ENCODE measurements around the gene ZDHHC14.
"Not testable (repeated sequence)": the region's sequence is repeated elsewhere in the genome, so short reads cannot be mapped to it uniquely, and the experiment has no call there.

ZDHHC14 gene

DNA sequence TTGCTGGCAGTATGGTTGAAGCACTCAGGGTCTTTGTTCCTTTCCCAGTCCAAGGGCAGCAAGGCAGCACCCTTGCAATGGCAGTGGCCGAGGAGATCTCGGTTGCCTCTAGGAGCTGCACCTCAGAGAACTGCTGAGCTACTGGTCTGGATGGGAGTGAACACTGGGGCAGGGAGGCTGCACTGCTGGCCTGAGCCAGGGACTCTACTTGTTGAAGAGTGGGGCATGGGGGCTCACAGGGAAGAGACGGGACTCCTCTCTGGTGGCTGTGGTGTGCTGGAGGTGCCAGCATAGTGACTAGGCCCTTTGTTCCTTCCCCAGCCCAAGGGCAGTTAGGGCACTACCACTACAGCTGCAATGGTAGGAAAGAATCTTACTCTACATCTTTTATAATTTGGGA is 203.0 kb downstream of the ZDHHC14 start:
- no peak for DNase-seq

DNA sequence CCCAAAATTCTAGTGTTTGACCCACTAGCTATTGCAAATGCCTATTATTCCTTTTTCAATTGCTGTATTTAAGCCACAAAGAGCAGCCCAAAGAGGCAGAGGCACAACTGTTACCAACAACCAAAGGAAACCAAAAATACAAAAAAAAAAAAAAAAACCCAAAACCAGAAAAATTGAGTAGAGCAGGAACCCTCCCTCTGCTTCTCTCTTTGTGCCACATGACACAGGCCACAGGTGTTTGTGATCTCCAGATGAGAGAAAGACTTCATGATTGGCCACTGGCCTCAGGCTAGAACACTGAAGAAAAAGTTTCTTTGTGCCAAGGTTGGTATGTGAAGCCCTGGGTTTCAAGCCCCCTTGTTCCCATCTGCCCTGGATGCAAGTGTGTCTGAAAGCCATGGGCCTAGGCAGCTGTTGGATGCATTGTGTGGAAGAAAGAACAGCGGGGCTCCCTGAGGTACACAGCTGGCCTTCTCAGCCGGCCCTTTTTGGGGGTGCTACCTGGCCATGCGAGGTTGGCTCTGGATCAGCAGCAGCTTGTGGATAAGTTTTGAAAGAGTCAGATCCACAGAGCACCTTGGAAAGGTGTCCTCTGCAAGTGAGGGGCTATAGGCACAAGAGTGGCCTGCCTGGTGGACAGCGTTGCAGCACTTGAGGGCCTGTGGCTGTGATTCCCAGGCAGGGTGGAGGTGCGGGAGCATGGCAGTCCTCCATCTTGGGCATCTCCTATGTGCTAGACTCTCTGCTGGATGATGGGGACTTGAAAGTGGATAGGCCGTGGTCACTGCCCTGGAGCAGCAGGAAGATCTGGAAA is 204.5 kb downstream of the ZDHHC14 start:
- no peak for DNase-seq

DNA sequence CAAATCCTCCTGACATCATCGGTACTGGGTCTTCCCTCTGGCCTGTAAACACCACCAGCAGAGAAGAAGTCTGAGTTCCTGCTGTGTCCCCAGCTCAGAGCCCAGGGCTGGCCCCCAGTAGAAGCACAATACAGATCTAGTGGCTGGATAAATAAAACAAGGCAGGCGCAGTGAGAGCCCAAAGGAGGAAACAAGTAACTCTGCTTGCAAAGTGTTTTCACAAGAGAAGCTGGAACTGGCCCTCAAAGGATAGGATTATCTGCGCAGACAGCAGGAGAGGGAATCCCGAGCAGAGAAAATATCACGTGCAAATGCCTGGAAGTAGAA is 205.1 kb downstream of the ZDHHC14 start:
- DNase-seq, result no peak

DNA sequence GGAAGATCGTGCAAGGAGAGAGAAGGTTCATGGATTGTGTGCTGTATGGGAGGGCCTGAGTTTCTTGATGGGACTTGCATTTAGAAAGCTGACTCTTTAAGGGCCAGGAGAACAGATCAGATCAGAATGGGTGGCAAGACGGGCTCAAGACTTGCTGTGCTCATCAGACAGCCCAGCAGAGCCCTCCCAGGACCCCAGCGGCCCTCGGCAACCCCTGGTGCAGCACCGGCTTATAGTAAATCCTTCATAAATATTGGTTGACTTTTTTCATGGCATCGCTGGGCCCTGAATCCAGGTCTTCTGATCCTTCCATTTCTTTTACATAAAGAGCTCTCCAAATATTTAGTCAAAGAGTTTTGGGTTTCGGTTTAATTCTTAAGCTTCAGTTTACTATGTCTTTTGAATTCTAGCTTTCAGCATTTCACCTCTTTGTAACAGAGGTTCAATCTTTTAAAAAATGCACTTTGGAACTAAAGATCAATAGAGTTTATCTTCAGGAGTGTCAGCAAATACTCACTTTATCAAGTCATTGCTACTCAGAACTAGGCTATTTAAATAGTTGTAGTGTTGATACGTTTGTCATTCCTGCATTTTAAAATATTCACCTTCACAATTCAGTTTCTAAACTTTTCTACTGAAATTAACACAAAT is 205.6 kb downstream of the ZDHHC14 start:
- no peak for DNase-seq

DNA sequence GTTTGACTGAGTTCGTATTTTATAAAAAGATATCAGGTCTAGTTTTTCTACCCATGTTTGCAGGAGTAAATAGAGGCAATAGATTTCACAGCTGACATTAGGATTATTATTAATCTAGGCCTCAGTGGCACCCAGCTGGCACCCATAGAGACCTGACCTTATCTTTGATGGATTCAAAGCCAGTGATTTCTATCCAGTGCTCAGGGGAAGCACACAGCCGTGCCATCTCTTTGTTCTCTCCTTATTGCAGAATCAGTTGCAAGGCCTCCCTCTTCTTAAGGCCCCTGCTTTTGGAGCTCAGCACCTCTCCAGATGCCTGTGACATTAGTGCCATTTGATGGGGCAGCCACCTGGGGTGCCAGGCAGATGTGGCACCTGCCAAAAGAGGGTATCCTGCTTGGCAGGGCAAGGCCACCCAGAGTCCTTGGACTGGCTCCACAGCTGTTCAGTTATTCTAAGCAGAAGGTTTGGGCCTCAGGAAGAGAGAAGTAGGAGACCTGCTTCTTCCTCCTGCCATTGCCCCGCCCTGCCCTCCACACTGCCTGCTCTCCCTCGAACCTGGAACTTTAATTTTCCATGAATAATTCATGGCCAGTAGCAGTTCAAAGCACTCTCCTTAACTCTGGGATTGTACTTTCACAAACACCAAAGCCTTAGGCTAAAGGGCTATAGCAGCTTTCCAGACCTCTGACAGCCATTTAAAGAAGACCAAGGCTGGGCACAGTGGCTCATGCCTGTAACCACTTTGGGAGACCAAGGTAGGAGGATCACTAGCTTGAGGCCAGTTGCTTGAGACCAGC is 206.3 kb downstream of the ZDHHC14 start:
- DNase-seq, result no peak

DNA sequence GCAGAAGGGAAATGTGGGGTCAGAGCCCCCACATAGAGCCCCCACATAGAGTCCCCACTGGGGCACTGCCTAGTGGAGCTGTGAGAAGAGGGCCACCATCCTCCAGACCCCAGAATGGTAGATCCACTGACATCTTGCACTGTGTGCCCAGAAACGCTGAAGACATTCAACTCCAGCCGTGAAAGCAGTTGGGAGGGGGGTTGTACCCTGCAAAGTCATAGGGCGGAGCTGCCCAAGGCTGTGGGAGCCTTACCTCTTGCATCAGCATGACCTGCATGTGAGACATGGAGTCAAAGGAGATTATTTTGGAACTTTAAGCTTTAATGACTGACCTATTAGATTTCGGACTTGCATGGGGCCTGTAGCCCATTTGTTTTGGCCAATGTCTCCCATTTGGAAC is 209.7 kb downstream of the ZDHHC14 start:
- DNase-seq, result not testable (repeated sequence)

DNA sequence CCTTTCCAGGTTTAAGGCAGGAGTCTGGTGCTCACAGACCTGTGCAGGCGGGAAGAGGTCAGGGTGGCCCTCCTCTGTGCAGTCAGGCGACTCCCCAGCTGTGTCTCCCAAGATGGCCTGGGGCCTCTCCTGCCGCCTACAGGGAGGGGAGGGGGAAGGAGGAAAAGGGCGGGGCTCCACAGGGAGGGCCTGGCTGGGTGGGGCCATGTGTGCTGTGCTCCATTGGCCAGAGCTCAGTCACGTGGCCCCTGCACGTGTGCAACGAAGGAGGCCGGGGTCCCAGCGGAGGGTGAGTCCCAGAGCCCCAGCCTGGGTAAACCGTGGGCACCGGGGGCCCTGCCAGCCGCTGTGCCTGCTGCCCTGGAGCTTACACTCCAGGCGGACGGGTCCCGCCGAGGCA is 211.6 kb downstream of the ZDHHC14 start:
- DNase-seq, result no peak

DNA sequence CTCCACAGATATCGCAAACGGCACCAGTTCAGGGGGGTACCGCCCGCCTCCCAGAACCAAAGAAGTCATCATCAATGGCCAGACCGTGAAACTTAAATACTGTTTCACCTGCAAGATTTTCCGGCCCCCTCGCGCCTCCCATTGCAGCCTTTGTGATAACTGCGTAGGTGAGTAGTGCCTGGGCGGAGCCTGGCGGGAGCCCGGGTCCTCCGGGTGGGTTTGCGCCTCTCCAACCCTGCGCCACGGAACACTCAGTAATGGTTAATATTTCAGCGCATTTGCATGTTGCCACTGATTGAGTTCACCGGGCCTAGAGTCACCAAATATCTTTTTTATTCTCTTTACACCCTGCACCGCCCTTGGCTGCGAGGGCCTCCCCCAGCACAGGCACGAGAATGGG is 212.0 kb downstream of the ZDHHC14 start:
- no peak for DNase-seq

DNA sequence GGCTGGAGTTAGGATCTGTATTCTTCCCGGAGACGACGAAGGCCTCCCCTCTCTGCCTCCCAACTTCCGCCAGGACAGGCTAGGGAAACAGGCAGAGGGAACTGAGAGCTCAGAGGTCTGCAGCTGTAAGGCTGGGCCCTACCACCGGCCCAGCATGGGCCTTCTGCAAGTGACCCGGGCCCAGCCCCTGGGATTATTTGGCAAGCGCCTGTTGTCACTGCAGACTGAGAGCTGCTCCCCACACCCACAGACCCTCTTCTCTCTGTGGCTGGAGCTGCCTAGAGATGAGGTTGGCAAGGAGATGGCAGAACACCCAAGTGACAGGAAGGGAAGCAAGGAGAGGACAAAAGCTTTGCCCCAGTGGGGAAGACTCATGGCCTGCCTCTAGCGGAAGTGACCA is 212.6 kb downstream of the ZDHHC14 start:
- no peak for DNase-seq

DNA sequence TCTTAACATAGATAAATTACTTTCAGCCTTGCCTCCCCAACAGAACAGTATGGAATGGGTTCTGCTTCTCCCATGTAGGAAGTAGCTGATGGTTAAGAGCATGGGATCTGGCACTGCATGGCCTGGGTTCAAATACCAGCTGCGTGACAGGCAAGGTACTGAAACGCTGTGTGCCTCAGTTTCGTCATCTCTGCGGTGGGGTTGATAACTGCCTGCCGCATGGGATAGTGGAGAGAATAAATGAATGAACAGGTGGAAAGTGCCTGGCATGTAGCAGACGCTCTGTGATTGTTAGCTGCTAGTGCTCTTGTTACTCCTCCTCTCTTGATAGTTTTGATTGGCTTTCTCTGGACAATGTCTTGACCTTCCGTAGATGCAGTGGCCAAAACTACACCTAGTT is 213.3 kb downstream of the ZDHHC14 start:
- DNase-seq, result no peak

DNA sequence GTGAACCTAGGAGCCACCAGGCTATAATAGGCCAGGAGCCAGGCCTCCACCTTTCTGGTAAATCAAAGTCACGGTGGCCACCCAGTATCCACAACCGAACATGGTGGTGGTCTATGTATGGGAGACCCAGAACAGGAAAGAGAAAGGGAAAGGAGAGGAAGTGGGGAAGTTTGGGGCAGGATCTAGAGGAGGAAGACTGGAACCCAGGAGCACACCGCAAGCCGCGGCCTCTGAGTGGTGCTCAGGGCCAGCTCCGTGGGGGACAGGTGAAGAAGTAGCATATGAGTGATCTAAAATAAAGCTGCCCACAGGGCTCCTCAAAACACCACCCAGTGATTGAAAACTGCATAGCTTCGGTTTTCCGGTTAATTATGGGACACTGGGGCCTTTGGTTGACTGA is 214.8 kb downstream of the ZDHHC14 start:
- no peak for DNase-seq

DNA sequence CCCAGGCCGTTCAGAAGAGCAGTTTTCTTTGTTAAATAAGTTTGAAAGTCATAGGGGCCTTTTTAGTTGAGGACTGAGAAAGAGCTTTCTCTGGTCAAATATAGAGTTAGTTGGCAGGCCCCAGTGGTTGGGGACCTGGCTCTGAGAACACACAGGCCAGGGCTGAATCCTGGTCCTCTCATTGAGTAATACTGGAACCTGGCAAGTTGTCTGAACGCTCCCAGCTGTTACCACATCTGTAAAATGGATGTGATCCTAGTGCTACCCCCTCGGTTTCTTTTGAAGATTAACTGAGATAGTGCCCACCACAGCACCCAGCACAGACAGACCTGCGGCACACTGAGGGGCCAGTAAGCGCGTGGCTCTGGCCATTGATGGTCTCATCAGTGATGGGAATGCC is 215.5 kb downstream of the ZDHHC14 start:
- no peak for DNase-seq

DNA sequence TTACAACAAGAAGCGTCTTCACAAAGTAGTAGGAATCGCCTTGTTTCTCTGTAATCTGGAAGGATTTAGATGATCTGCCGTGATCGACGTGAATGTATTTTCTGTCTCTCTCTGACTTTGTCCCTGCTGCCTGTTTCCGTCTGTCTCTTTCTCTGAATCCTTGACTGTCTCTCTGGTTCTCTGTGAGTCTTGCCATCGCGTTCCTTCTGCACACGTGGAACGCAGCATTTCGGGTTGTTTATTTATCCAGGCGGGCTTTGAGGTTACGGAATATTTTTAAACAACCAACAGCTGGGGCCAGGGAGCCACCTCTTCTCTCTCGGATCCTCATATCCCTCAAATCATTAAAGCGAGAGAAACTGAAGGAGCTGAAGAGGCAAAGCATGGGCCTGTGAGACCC is 215.9 kb downstream of the ZDHHC14 start:
- no peak for DNase-seq

DNA sequence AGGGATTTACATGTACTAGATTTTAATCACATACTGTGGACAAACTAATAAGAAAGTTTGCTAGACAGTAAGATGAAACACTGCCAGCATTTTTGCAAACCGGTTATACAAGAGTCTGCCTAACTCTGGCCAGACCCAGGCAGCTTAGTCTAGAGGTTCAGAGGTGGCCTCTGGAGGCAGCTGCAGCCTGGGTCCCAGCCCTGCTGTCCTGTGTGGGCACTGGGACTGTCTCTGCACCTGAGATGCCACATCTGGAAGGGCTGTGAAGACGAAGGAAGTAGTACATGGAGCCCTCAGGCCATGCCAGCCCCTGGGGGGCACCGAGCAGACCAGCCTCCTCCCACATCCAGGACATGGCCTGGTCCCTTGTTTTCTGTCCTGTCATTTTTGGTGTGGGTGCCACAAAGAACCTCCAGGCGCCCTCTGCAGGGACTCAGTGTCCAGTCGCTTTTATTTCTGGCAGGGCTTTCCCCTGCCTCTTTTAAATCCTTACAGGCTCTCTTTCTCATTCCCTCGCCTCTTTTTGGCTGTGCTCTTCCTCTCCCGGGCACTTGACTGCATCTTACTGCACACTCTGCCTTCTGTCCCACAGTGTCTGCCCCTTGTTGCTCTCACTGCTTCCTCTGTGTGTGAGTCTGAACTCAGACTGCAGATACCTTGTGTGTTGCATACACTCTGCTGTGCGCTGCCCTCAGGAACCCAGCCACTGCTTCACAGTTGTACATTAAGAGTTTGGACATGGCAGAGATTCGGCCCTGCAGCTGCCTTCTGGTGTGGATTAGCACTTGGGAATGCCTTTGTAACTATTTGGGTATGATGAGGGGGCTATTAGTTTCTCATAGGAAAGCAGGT is 216.7 kb downstream of the ZDHHC14 start:
- DNase-seq, result no peak

DNA sequence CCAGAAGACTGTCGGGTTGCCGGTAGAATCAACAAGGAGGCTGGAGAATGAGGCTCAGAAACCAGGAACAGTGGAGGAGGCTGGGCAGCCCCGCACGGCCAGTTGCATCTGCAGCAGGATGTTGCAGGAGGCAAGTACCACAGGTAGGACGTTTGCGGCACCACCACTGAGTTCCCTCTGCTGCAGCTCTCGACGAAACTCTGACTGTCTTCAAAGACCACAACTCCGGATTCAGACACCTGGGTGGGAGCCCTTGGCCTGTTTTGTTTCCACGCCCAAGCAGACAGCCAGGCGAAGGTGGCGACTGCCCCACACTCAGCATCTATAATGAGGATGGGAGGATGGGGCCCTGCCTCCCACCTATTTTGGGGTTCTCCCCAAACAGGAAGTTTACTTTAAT is 218.2 kb downstream of the ZDHHC14 start:
- DNase-seq, result no peak

DNA sequence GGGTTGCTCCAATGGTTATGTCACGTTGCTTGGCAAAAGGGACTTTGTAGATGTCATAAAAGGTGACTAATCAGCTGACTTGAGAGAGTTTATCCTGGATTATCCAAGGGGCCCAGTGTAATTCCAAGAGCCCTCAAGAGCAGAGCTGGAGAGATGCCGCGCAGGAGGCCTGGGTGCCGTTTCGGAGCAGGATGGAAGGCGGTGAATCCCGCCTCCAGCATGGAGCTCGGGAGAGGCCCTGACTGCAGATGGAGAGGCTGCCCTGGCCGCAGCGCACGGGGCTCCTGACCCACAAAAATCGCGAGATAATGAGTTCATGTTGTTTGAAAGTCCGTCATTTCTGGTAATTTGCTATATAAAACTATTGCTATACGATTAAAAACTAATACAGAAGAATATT is 219.8 kb downstream of the ZDHHC14 start:
- DNase-seq, result no peak

DNA sequence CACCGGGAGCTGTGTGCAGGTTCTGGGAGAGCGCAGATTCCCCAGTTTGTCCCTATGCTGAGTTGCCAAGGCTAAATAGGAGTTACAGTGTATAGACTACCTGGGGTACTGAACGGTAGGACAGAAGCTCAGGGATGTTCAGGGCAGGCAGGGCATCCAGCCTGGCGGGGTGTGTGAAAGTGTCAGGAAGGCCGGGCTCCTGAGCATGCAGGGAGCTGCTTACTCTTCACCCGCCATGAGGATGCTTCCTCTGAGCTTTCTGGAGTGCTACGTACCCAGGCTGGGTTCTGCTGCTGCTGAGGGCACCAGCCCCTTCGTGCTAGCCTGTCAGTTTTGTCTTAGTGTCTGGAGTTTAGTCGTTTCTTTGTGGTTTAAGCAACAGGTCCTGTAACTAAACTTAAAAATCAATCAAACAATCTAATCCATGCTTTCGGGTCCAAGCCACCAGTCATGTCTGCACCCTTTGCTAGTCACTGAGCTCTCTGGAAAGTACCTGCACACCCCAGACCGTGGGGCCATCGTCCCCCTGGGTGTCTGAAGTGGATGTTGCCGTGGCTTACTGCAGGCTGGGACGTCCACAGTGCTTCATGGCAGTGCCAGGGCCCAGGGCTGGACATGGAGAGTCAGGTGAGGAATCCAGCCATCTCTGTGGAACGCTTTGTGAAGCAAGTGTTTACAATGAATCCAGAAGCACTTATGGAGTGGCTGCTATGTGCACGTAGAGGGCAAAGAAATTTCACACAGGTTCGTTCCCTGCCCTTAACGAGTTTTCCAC is 221.7 kb downstream of the ZDHHC14 start:
- DNase-seq, result no peak

DNA sequence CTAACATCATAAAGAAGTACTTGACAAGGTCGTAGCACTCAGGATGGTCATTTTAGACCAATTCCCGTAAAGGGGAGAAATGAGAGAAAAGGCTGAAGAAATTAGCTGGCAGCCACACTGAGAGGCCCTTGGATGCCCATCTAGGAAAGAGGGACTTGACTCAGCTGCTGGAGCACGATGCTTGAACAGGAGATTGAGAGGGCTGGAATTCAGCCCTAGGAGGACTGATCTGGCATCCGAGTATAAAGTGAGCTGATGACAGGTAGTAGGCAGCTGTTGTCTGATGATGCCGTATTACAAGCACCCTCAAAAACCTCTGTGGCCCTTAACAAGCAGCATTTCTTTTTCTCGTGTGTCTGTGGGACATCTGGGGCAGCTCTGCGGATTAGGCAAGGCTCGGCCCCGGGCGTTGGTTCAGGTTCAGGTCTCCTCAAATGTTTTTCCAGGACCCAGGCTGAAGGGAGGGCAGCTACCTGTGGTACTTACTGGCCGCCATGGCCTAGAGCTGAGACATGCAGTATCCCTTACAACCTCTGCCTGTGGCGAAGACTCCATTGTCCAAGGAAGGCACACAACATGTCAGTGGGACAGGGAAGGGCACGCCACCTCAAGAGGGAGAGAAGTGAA is 222.4 kb downstream of the ZDHHC14 start:
- DNase-seq, result no peak

DNA sequence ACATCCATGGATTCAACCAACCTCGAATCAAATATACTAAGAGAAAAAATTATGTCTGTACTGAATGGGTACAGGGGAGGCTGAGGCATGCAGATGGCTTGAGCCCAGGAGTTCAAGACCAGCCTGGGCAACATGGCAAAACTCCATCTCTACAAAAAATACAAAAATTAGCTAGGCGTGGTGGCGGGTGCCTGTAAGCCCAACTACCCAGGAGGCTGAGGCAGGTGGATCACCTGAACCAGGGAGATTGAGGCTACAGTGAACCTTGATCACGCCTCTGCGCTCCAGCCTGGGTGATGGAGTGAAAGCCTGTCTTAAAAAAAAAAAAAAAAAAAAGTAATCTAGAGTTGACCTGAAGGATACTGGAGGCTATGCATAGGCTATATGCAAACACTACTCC is 223.0 kb downstream of the ZDHHC14 start:
- no peak for DNase-seq

DNA sequence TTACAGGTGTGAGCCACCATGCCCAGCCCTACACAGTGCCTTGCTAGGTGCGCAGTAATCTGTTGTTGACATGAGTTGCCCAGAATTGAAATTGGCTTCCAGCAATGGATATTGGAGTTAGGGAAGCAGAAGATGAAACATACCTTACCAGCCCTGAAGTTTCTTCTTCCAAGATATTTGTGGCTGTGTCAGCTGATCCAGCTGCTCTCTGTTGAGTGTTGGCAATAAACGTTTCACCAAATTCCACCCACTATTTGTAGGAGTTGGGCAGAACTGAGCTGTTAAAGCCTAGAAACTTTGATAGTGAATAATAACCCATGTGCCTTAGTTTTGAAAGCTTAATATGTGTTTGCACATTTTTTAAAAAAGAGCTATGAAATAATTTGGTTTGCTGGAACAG is 223.8 kb downstream of the ZDHHC14 start:
- no peak for DNase-seq

DNA sequence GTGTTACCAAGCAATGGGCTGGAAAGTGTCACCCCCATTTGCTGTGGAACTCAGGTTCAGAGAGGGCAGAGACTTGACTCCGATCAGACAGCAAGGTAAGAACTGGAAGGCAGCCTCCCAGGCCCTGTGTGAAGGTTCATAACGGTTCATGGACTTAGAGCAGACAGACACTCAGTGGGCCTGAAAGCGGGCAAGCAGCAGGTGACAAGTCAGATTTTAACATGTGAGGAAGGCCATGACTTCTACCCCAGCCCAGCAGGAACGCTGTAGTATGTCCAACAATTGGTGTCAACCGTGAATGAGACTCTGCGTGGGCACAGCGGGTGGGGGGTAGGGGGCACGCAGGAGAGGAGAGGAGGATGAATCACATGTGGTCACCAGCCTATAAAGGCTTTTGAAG is 224.5 kb downstream of the ZDHHC14 start:
- no peak for DNase-seq

DNA sequence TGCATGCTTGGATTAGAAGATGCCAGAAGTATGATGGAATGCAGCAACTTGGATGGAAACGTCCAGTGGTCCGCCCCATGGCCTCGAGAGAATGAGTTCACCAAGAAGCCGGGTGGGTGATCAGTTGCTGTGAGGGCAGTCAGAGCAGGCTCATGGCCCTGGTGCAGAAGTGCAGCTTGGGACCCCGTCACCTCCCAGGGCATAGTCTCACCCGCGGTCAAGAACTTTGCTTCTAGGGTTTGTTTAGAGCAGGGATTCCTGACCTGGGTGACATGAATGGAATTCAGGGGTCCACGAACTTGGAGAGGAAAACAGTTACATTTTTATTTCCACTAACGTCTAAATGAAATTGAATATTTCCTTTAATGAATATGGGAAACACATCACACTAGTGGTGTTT is 225.5 kb downstream of the ZDHHC14 start:
- DNase-seq, result no peak

Measured in stimulated activated naive CD4-positive, alpha-beta T cell treated with Interleukin-2 at 50 U/mL for 16 hours (primary cell).